Hypothalamus (tissue), 51 donors: ENCODE measurements around the gene DNAH5.

Source experiments
- DNase-seq, 51 donors: peaks; one replicate each; lab custom pipeline; 2025; lab: John Stamatoyannopoulos, UW

DNAH5 gene

GRCh38 chr5:13941468-13941867, 3.0 kb downstream of the DNAH5 start:
- no peak for DNase-seq

- no peak for DNase-seq
Measured at GRCh38 chr5:13939638-13940037, 4.8 kb downstream of the DNAH5 start.

GRCh38 chr5:13934921-13935320, 9.6 kb downstream of the DNAH5 start:
- peak in 1 of 51 donors; percentile 10 for DNase-seq

- DNase-seq = no peak
Measured at GRCh38 chr5:13934125-13934524, 10.4 kb downstream of the DNAH5 start.

- no peak for DNase-seq
Measured at GRCh38 chr5:13932561-13932960, 11.9 kb downstream of the DNAH5 start.

GRCh38 chr5:13932011-13932410, 12.5 kb downstream of the DNAH5 start:
- DNase-seq = no peak

GRCh38 chr5:13930541-13931171, 13.8 kb downstream of the DNAH5 start:
- DNase-seq = peak in 3 of 51 donors; percentile 9 to 26 (median 15)

- DNase-seq = no peak
Measured at GRCh38 chr5:13926731-13927130, 17.8 kb downstream of the DNAH5 start.

GRCh38 chr5:13921578-13921977, 22.9 kb downstream of the DNAH5 start:
- no peak for DNase-seq

GRCh38 chr5:13919786-13920185, 24.7 kb downstream of the DNAH5 start:
- no peak for DNase-seq

GRCh38 chr5:13919087-13919486, 25.4 kb downstream of the DNAH5 start:
- DNase-seq = no peak

GRCh38 chr5:13917061-13917460, 27.4 kb downstream of the DNAH5 start:
- DNase-seq = no peak

GRCh38 chr5:13913962-13914361, 30.5 kb downstream of the DNAH5 start:
- no peak for DNase-seq

GRCh38 chr5:13910637-13911288, 33.7 kb downstream of the DNAH5 start:
- no peak for DNase-seq

GRCh38 chr5:13910201-13910600, 34.3 kb downstream of the DNAH5 start:
- no peak for DNase-seq

- DNase-seq = no peak
Measured at GRCh38 chr5:13909271-13909670, 35.2 kb downstream of the DNAH5 start.

- DNase-seq = no peak
Measured at GRCh38 chr5:13898569-13898968, 45.9 kb downstream of the DNAH5 start.

GRCh38 chr5:13878357-13878756, 66.1 kb downstream of the DNAH5 start:
- DNase-seq = no peak

GRCh38 chr5:13866792-13867191, 77.7 kb downstream of the DNAH5 start:
- peak in 5 of 51 donors; percentile 0 to 9 (median 5) for DNase-seq

GRCh38 chr5:13865312-13865711, 79.2 kb downstream of the DNAH5 start:
- no peak for DNase-seq

- DNase-seq = no peak
Measured at GRCh38 chr5:13860146-13860545, 84.3 kb downstream of the DNAH5 start.

GRCh38 chr5:13859270-13860065, 85.0 kb downstream of the DNAH5 start:
- no peak for DNase-seq
